IMR-90 (cell line): ENCODE data around the gene NMUR2. TPM values are rescaled to one million over a fixed set of nuclear protein-coding genes. Genes with fewer than 3 reads are reported as not detected.

ENCODE experiments used
- ATAC-seq: fragments of 200-7000 bp; cut with Tn5 transposase; 2 replicates; pipeline ENCODE4 v1.9.1; 2020; ENCODE audit warnings: low read depth, mild to moderate bottlenecking, moderate library complexity
- BruUV-seq: library from RNA; stranded (reverse); fragments of 400-500 nt; replicated peaks from 2 replicates; lab custom pipeline; 2021; lab: Mats Ljungman, UMichigan
- CTCF ChIA-PET: fragments of 300-600 bp; formaldehyde crosslinking; extraction: SDS; loops from one replicate; lab custom pipeline; 2021; ENCODE audit warnings: antibody characterized with exemption; lab: Yijun Ruan, JAX
- POLR2A ChIA-PET: fragments of 300-600 bp; sonication (Branson Sonifier 250); formaldehyde crosslinking; loops from one replicate; lab custom pipeline; 2022; ENCODE audit warnings: antibody characterized with exemption; ENCODE audit not compliant: unreplicated experiment; lab: Charles Lee
- DNase-seq: peaks from one replicate; pipeline ENCODE4 v3.0.0; 2013
- H2AFZ ChIP-seq: replicated peaks from 2 replicates; pipeline ENCODE3; 2013; ENCODE audit warnings: low read length, mild to moderate bottlenecking; ENCODE audit not compliant: poor library complexity
- H2AK5ac ChIP-seq: 2 replicates; pipeline ENCODE4 v1.6.1; 2013; ENCODE audit warnings: low read depth, low read length, inconsistent platforms
- H2AK9ac ChIP-seq: replicated peaks from 2 replicates; pipeline ENCODE3; 2013; ENCODE audit warnings: mild to moderate bottlenecking, low read depth, low read length, moderate library complexity; ENCODE audit not compliant: poor library complexity
- H2BK120ac ChIP-seq: 2 replicates; pipeline ENCODE4 v1.6.1; 2013; ENCODE audit warnings: low read depth, low read length, inconsistent platforms
- H2BK15ac ChIP-seq: 3 replicates; pipeline ENCODE4 v1.6.1; 2013; ENCODE audit warnings: low read depth, low read length, inconsistent platforms
- H2BK20ac ChIP-seq: 2 replicates; pipeline ENCODE4 v1.6.1; 2013; ENCODE audit warnings: low read depth, mild to moderate bottlenecking, inconsistent platforms, low read length, moderate library complexity
- H2BK5ac ChIP-seq: 2 replicates; pipeline ENCODE4 v1.6.1; 2013; ENCODE audit warnings: mild to moderate bottlenecking, low read depth, low read length, inconsistent platforms; ENCODE audit not compliant: poor library complexity, severe bottlenecking
- H3K14ac ChIP-seq: replicated peaks from 2 replicates; pipeline ENCODE4 v1.6.1; 2013; ENCODE audit warnings: low read depth, low read length, inconsistent platforms
- H3K18ac ChIP-seq: 2 replicates; pipeline ENCODE4 v1.6.1; 2013; ENCODE audit warnings: low read depth, low read length, control low read depth
- H3K23ac ChIP-seq: 2 replicates; pipeline ENCODE4 v1.6.1; 2013; ENCODE audit warnings: low read depth, low read length, inconsistent platforms
- H3K27ac ChIP-seq: 2 replicates; pipeline ENCODE4 v1.5.1; 2013; ENCODE audit warnings: mild to moderate bottlenecking, control low read depth, low read length; ENCODE audit not compliant: insufficient read depth
- H3K27me3 ChIP-seq: 2 replicates; pipeline ENCODE4 v1.6.1; 2013; ENCODE audit warnings: low read length; ENCODE audit not compliant: control insufficient read depth, insufficient read depth
- H3K36me3 ChIP-seq: 2 replicates; pipeline ENCODE4 v1.6.1; 2013; ENCODE audit warnings: low read length, mixed read lengths; ENCODE audit not compliant: control insufficient read depth, insufficient read depth
- H3K4ac ChIP-seq: 2 replicates; pipeline ENCODE4 v1.6.1; 2013; ENCODE audit warnings: low read depth, low read length, inconsistent platforms
- H3K4me1 ChIP-seq: 2 replicates; pipeline ENCODE4 v1.6.1; 2013; ENCODE audit warnings: low read length, mixed read lengths; ENCODE audit not compliant: control insufficient read depth, insufficient read depth
- H3K4me2 ChIP-seq: 2 replicates; pipeline ENCODE4 v1.6.1; 2013; ENCODE audit warnings: low read depth, mild to moderate bottlenecking, control low read depth, low read length, moderate library complexity
- H3K4me3 ChIP-seq: 2 replicates; pipeline ENCODE4 v1.5.1; 2013; ENCODE audit warnings: low read depth, mild to moderate bottlenecking, control low read depth, low read length, moderate library complexity; ENCODE audit not compliant: insufficient read depth
- H3K56ac ChIP-seq: 2 replicates; pipeline ENCODE4 v1.6.1; 2013; ENCODE audit warnings: low read length, inconsistent platforms; ENCODE audit not compliant: insufficient read depth; ENCODE audit errors: extremely low read depth
- H3K79me1 ChIP-seq, 2 experiments: 2 replicates each; pipeline ENCODE4 v1.6.1; 2013; ENCODE audit warnings: low read length in 2 of 2, inconsistent platforms in 1 of 2, low read depth in 1 of 2
- H3K9ac ChIP-seq: 2 replicates; pipeline ENCODE4 v1.6.1; 2013; ENCODE audit warnings: low read depth, low read length, control low read depth
- H3K9me1 ChIP-seq: 2 replicates; pipeline ENCODE4 v1.6.1; 2013; ENCODE audit warnings: low read length, inconsistent platforms; ENCODE audit not compliant: insufficient read depth
- H3K9me3 ChIP-seq: 2 replicates; pipeline ENCODE4 v1.6.1; 2013; ENCODE audit warnings: low read length; ENCODE audit not compliant: control insufficient read depth, insufficient read depth
- H4K20me1 ChIP-seq: 2 replicates; pipeline ENCODE4 v1.6.1; 2013; ENCODE audit warnings: low read length, inconsistent platforms; ENCODE audit not compliant: insufficient read depth
- H4K5ac ChIP-seq: 2 replicates; pipeline ENCODE4 v1.6.1; 2013; ENCODE audit warnings: mild to moderate bottlenecking, low read depth, low read length, control low read depth
- H4K8ac ChIP-seq, 2 experiments: 2 replicates each; pipeline ENCODE4 v1.6.1; 2013; ENCODE audit warnings: low read depth in 2 of 2, low read length in 2 of 2, control low read depth in 1 of 2, inconsistent platforms in 1 of 2
- H4K91ac ChIP-seq: 2 replicates; pipeline ENCODE4 v1.6.1; 2013; ENCODE audit warnings: low read depth, low read length, inconsistent platforms; ENCODE audit not compliant: insufficient read depth
- BHLHE40 ChIP-seq: fragments of 150-350 bp; IDR thresholded peaks from 2 replicates; pipeline ENCODE4 v1.6.1; 2016; ENCODE audit warnings: mild to moderate bottlenecking, low read depth, low read length
- CEBPB ChIP-seq: IDR thresholded peaks from 2 replicates; pipeline ENCODE4 v1.6.1; 2012; ENCODE audit warnings: low read depth, low read length, improper control_type of control experiment
- CHD1 ChIP-seq: IDR thresholded peaks from 2 replicates; pipeline ENCODE4 v1.6.1; 2012; ENCODE audit warnings: low read depth, low read length, improper control_type of control experiment
- CTCF ChIP-seq: conservative IDR thresholded peaks from 2 replicates; pipeline ENCODE4 v1.5.1; 2012; ENCODE audit warnings: mild to moderate bottlenecking, low read depth, low read length, improper control_type of control experiment
- MAZ ChIP-seq: IDR thresholded peaks from 2 replicates; pipeline ENCODE4 v1.6.1; 2012; ENCODE audit warnings: low read depth, mild to moderate bottlenecking, low read length, improper control_type of control experiment, moderate library complexity, borderline replicate concordance
- NFE2L2 ChIP-seq: fragments of 150-350 bp; IDR thresholded peaks from 2 replicates; pipeline ENCODE4 v1.6.1; 2016; ENCODE audit warnings: low read depth, mild to moderate bottlenecking, low read length
- RAD21 ChIP-seq: IDR thresholded peaks from 2 replicates; pipeline ENCODE4 v1.6.1; 2012; ENCODE audit warnings: low read length, improper control_type of control experiment
- RFX5 ChIP-seq: IDR thresholded peaks from 2 replicates; pipeline ENCODE4 v1.8.0; 2012; ENCODE audit warnings: low read depth, mild to moderate bottlenecking, low read length, moderate library complexity
- SMC3 ChIP-seq: fragments of 150-350 bp; IDR thresholded peaks from 2 replicates; pipeline ENCODE4 v1.6.1; 2016; ENCODE audit warnings: low read depth, mild to moderate bottlenecking, antibody characterized with exemption, low read length, moderate library complexity
- WGBS, 2 experiments: methylation state at CpG; one replicate each; pipeline versions ENCODE4 v1.1.5 to v1.1.7; 2013; ENCODE audit warnings: missing lambda C conversion rate in 2 of 2; ENCODE audit not compliant: insufficient read length in 1 of 2; ENCODE audit errors: extremely low coverage in 2 of 2; 5-methylcytosine and 5-hydroxymethylcytosine counted together
- dilution Hi-C: fragments of 300-500 bp; cut with HindIII; formaldehyde crosslinking; loops from one replicate; pipeline ENCODE4 v1.14.3; 2018; ENCODE audit warnings: low sequenced_read_pairs; ENCODE audit not compliant: unreplicated experiment
- in situ Hi-C: fragments of 300-500 bp; cut with MboI; formaldehyde crosslinking; loops from 3 replicates; pipeline ENCODE4 v1.14.3; 2019; ENCODE audit warnings: low sequenced_read_pairs, inconsistent platforms, mixed read lengths
- intact Hi-C: fragments of 100-400 bp; cut with micrococcal nuclease; formaldehyde crosslinking; loops from 2 replicates; pipeline ENCODE4 v1.10.0; 2022
- polyA plus RNA-seq, 3 experiments: library from polyadenylated mRNA; depleted of rRNA; stranded (reverse); fragments of >200 nt; gene quantifications; 2 replicates each; pipeline ENCODE4 v1.2.3, GENCODE V29; 2012; ENCODE audit warnings: low replicate concordance in 1 of 3
- total RNA-seq: library from RNA; depleted of rRNA; stranded (reverse); fragments of >200 nt; gene quantifications from 2 replicates; pipeline ENCODE4 v1.2.3, GENCODE V29; 2012
- TF ChIP-seq, protein P1 (sequence below): fragments of 150-350 bp; IDR thresholded peaks from 2 replicates; pipeline ENCODE4 v1.6.1; 2017; ENCODE audit warnings: mild to moderate bottlenecking, antibody characterized with exemption, low read length, low read depth

The NMUR2 gene
- total and polyA plus RNA-seq, 2 of the 4 experiments (the other 2 are of a cell fraction) = not detected

DNA sequence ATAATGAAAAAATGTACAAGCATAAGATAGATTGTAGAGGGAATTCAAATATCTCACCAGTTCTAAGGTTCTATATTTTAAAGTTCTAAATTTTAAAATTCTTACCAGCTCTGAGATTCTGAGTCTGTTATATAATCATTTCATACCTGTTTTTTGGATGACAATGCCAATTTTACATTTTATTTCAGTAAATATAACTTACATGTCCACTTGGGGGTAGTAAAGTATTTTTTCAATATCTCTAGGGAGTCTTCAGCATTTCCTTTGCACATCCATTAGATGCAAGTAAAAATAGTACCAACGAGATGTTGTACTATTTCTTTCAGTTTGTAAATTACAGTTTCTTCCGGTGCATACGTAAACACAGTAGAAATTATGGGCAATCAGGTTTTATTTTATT is 25.7 kb downstream of the NMUR2 start:
- Histone ChIP-seq H3K4me2 (no peak overlapping the region), H3K9me3 (no peaks in the 10 kb centered on the region), H3K9ac (no peak overlapping the region), H2AK9ac (no peak overlapping the region), H3K18ac (no peak overlapping the region), H2BK15ac (no peak overlapping the region), H2BK5ac (no peak overlapping the region), H3K14ac (no peak overlapping the region), H3K9me1 (no peaks in the 10 kb centered on the region), H3K79me1 (no peaks in the 10 kb centered on the region), H3K4ac (no peak overlapping the region), H2AK5ac (no peak overlapping the region), H4K91ac (no peak overlapping the region), H4K20me1 (no peaks in the 10 kb centered on the region), H3K23ac (no peak overlapping the region), H2BK20ac (no peak overlapping the region), H3K27me3 (no peaks in the 10 kb centered on the region), H2AFZ (no peak overlapping the region), H4K5ac (no peak overlapping the region), H3K56ac (no peak overlapping the region), H3K4me1 (no peaks in the 10 kb centered on the region), H4K8ac (no peak overlapping the region), H3K27ac (no peak overlapping the region), H3K36me3 (no peaks in the 10 kb centered on the region), H3K4me3 (no peak overlapping the region), H2BK120ac (no peak overlapping the region)
- in situ Hi-C loops (no loop called here), intact Hi-C loops (no loop called here), dilution Hi-C loops (no loop called here)
- CTCF ChIA-PET = no interaction called here
- DNase-seq (no peak), ATAC-seq (no peak)
- WGBS, 2 experiments = no CpG with 5 or more reads among the region's 3 CpGs
- TF ChIP-seq CHD1 = no peak
- no peak for TF ChIP-seq SMC3
- TF ChIP-seq NFE2L2 = no peak
- no peak for TF ChIP-seq CTCF
- no peak for TF ChIP-seq RFX5
- TF ChIP-seq BHLHE40 = no peak
- TF ChIP-seq MAZ = no peak
- TF ChIP-seq, protein P1, sequence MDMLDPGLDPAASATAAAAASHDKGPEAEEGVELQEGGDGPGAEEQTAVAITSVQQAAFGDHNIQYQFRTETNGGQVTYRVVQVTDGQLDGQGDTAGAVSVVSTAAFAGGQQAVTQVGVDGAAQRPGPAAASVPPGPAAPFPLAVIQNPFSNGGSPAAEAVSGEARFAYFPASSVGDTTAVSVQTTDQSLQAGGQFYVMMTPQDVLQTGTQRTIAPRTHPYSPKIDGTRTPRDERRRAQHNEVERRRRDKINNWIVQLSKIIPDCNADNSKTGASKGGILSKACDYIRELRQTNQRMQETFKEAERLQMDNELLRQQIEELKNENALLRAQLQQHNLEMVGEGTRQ = no peak
- no peak for TF ChIP-seq CEBPB
- TF ChIP-seq RAD21 = no peak
- POLR2A ChIA-PET = no interaction called here
- BruUV-seq = no TSS peak
